ENCODE data around the gene AAR2. TPM values are rescaled to one million over a fixed set of nuclear protein-coding genes. Genes with fewer than 3 reads are reported as not detected.

AAR2 gene
- total RNA-seq, 1 experiment from 2014 or later = 26.1 TPM

DNA sequence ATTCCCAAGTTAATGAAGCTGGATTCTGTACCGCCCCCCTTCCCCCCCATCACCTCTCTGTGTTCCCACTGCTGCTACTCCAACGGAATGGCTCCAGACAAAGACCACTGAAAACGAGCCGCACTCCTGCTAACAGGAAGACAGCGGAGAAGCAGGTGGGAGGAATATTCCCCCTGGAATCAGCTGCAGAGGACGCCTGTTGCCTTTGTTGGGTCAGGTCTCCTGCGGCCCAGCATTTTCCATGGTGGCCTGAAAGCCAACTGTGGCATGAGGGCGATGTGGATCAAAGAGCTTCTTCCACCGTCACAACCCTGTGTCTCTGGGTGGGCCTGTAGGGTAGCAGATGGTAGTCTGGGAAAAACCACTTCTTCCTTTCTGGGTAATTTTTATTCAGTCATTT is 16.8 kb downstream of the AAR2 start:
- no peak overlapping the region for H3K4me3 ChIP-seq (ENCODE audit: low read depth in 2 of 2, low read length in 2 of 2)
- no peaks in the 10 kb centered on the region for H3K9me3 ChIP-seq (ENCODE audit: control insufficient read depth, insufficient read depth, low read depth, low read length)
- H3K4me1 ChIP-seq (ENCODE audit: control insufficient read depth, insufficient read depth, low read length) = no peaks in the 10 kb centered on the region
- POLR2A ChIA-PET = no interaction called here
- intact Hi-C loops (cut with micrococcal nuclease; ENCODE audit: unreplicated experiment) (no loop called here), in situ Hi-C loops (cut with HindIII; ENCODE audit: low pct_unique_long_range_greater_than_20kb, low sequenced_read_pairs) (no loop called here)
- H3K27me3 ChIP-seq (ENCODE audit: control insufficient read depth, insufficient read depth, low read length) = no peaks in the 10 kb centered on the region
- no peak overlapping the region for H3K27ac ChIP-seq (ENCODE audit: low read length)
- CTCF ChIA-PET = no interaction called here
- peaks cover 9% of the 10 kb centered on the region for H3K36me3 ChIP-seq (ENCODE audit: control insufficient read depth, insufficient read depth, low read length)
- TF ChIP-seq POLR2AphosphoS5 (IDR thresholded peaks at IDR 0.05; ENCODE audit: low read depth, low read length) (no peak), TCF7L2 (IDR thresholded peaks at IDR 0.05; ENCODE audit: low read depth, low read length) (no peak), SIN3A (IDR thresholded peaks at IDR 0.05; ENCODE audit: borderline replicate concordance, insufficient read depth, low read depth, low read length) (no peak)
- TF ChIP-seq, protein P1, sequence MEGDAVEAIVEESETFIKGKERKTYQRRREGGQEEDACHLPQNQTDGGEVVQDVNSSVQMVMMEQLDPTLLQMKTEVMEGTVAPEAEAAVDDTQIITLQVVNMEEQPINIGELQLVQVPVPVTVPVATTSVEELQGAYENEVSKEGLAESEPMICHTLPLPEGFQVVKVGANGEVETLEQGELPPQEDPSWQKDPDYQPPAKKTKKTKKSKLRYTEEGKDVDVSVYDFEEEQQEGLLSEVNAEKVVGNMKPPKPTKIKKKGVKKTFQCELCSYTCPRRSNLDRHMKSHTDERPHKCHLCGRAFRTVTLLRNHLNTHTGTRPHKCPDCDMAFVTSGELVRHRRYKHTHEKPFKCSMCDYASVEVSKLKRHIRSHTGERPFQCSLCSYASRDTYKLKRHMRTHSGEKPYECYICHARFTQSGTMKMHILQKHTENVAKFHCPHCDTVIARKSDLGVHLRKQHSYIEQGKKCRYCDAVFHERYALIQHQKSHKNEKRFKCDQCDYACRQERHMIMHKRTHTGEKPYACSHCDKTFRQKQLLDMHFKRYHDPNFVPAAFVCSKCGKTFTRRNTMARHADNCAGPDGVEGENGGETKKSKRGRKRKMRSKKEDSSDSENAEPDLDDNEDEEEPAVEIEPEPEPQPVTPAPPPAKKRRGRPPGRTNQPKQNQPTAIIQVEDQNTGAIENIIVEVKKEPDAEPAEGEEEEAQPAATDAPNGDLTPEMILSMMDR (IDR thresholded peaks at IDR 0.05) = no peak
- TF ChIP-seq, protein P2, sequence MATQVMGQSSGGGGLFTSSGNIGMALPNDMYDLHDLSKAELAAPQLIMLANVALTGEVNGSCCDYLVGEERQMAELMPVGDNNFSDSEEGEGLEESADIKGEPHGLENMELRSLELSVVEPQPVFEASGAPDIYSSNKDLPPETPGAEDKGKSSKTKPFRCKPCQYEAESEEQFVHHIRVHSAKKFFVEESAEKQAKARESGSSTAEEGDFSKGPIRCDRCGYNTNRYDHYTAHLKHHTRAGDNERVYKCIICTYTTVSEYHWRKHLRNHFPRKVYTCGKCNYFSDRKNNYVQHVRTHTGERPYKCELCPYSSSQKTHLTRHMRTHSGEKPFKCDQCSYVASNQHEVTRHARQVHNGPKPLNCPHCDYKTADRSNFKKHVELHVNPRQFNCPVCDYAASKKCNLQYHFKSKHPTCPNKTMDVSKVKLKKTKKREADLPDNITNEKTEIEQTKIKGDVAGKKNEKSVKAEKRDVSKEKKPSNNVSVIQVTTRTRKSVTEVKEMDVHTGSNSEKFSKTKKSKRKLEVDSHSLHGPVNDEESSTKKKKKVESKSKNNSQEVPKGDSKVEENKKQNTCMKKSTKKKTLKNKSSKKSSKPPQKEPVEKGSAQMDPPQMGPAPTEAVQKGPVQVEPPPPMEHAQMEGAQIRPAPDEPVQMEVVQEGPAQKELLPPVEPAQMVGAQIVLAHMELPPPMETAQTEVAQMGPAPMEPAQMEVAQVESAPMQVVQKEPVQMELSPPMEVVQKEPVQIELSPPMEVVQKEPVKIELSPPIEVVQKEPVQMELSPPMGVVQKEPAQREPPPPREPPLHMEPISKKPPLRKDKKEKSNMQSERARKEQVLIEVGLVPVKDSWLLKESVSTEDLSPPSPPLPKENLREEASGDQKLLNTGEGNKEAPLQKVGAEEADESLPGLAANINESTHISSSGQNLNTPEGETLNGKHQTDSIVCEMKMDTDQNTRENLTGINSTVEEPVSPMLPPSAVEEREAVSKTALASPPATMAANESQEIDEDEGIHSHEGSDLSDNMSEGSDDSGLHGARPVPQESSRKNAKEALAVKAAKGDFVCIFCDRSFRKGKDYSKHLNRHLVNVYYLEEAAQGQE (IDR thresholded peaks at IDR 0.05; ENCODE audit: insufficient read depth in 1 of 2, low read depth in 2 of 2, low read length in 1 of 2) = no peak
- no TSS peak for BruUV-seq (replicated peaks)
- DNase-seq (ENCODE audit: low read depth, low spot score) = no peak
- no peak for ATAC-seq

DNA sequence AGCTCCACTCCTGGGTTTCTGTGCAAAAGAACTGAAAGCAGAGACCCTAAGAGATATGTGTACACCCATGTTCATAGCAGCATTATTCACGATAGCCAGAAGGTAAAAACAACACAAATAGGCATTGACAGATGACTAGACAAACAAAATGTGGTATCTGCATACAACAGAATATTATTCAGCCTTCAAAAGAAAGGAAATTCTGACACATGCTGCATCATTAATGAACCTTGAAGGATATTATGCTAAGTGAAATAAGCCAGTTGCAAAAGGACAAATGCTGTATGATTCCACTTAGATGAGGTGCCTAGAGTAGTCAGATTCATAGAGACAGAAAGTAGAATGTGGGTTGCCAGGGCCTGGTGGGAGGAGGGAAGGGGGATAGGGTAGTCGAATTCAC is 17.8 kb downstream of the AAR2 start:
- no peak for DNase-seq (ENCODE audit: low read depth, low spot score)
- CTCF ChIA-PET = no interaction called here
- intact Hi-C loops (cut with micrococcal nuclease; ENCODE audit: unreplicated experiment) (no loop called here), in situ Hi-C loops (cut with HindIII; ENCODE audit: low pct_unique_long_range_greater_than_20kb, low sequenced_read_pairs) (no loop called here)
- no peaks in the 10 kb centered on the region for H3K4me1 ChIP-seq (ENCODE audit: control insufficient read depth, insufficient read depth, low read length)
- H3K27me3 ChIP-seq (ENCODE audit: control insufficient read depth, insufficient read depth, low read length) = no peaks in the 10 kb centered on the region
- no peaks in the 10 kb centered on the region for H3K9me3 ChIP-seq (ENCODE audit: control insufficient read depth, insufficient read depth, low read depth, low read length)
- no peak overlapping the region for H3K27ac ChIP-seq (ENCODE audit: low read length)
- TF ChIP-seq, protein P1 (IDR thresholded peaks at IDR 0.05) = no peak
- TF ChIP-seq POLR2AphosphoS5 (IDR thresholded peaks at IDR 0.05; ENCODE audit: low read depth, low read length) (no peak), TCF7L2 (IDR thresholded peaks at IDR 0.05; ENCODE audit: low read depth, low read length) (no peak), SIN3A (IDR thresholded peaks at IDR 0.05; ENCODE audit: borderline replicate concordance, insufficient read depth, low read depth, low read length) (no peak)
- TF ChIP-seq, protein P2 (IDR thresholded peaks at IDR 0.05; ENCODE audit: insufficient read depth in 1 of 2, low read depth in 2 of 2, low read length in 1 of 2) = no peak
- POLR2A ChIA-PET = no interaction called here
- H3K4me3 ChIP-seq (ENCODE audit: low read depth in 2 of 2, low read length in 2 of 2) = no peak overlapping the region
- no peak for ATAC-seq
- peaks cover 9% of the 10 kb centered on the region for H3K36me3 ChIP-seq (ENCODE audit: control insufficient read depth, insufficient read depth, low read length)
- no TSS peak for BruUV-seq (replicated peaks)

Data from Panc1 (cell line).